Left ventricle myocardium inferior (tissue), 1 donor: ENCODE data around the gene TNFAIP1. TPM values are rescaled to one million over a fixed set of nuclear protein-coding genes. Genes with fewer than 3 reads are reported as not detected.
A peak's percentile ranks its signal among the peaks of the same experiment; 100 is the strongest.
"Not testable (repeated sequence)": the region's sequence is repeated elsewhere in the genome, so short reads cannot be mapped to it uniquely, and the experiment has no call there.

Experiments used
- DNase-seq: peaks from one replicate; pipeline ENCODE4 v3.0.0-alpha.2; 2020
- H3K27ac ChIP-seq: fragments of 200-600 bp; replicated peaks from 2 replicates; pipeline ENCODE4 v1.8.0; 2021
- H3K27me3 ChIP-seq: fragments of 200-600 bp; 2 replicates; pipeline ENCODE4 v1.8.0; 2021; ENCODE audit warnings: low read depth
- H3K36me3 ChIP-seq: fragments of 200-600 bp; 2 replicates; pipeline ENCODE4 v1.8.0; 2021
- H3K4me1 ChIP-seq: fragments of 200-600 bp; 2 replicates; pipeline ENCODE4 v1.8.0; 2021
- H3K4me3 ChIP-seq: fragments of 200-600 bp; 2 replicates; pipeline ENCODE4 v1.8.0; 2021; ENCODE audit warnings: mild to moderate bottlenecking, moderate library complexity
- H3K9me3 ChIP-seq: fragments of 200-600 bp; replicated peaks from 2 replicates; pipeline ENCODE4 v1.8.0; 2021
- CTCF ChIP-seq: fragments of 200-600 bp; IDR thresholded peaks from 2 replicates; pipeline ENCODE4 v1.8.0; 2021; ENCODE audit warnings: antibody characterized with exemption, mild to moderate bottlenecking, borderline replicate concordance
- intact Hi-C: fragments of 100-400 bp; cut with micrococcal nuclease; formaldehyde crosslinking; loops from one replicate; pipeline ENCODE4 v1.11.0; 2022
- total RNA-seq: library from RNA; stranded (reverse); fragmentation: NEBNext Ultra II Directional; extraction: Animal tissue kit (Norgen Biotek cat#: 25700); gene quantifications from one replicate; pipeline ENCODE4 v1.2.1, GENCODE V29; 2021
- donor health status: DM: no; HTN: yes; CAD: no; lungs with severe emphysema.

Gene TNFAIP1
- total RNA-seq, 1 donor from 2014 or later, result 35.1 TPM

- no peak for TF ChIP-seq CTCF
- Histone ChIP-seq H3K4me1 (peaks cover 76% of the 10 kb centered on the region), H3K27me3 (no peaks in the 10 kb centered on the region), H3K36me3 (peaks cover 41% of the 10 kb centered on the region), H3K9me3 (no peaks in the 10 kb centered on the region), H3K27ac (peak overlapping the region; percentile 98), H3K4me3 (peak overlapping the region; percentile 90)
- DNase-seq, result no peak
- intact Hi-C loops, result no loop called here
These were observed 2.7 kb downstream of the TNFAIP1 start for GRCh38 chr17:28338056-28338768.

GRCh38 chr17:28338769-28339212 lies 3.2 kb downstream of the TNFAIP1 start:
- intact Hi-C loops, H3K9me3 ChIP-seq, DNase-seq, H3K27me3 ChIP-seq: not testable (repeated sequence)
- Histone ChIP-seq H3K36me3 (peaks cover 46% of the 10 kb centered on the region), H3K27ac (peak overlapping the region; percentile 98), H3K4me1 (peaks cover 76% of the 10 kb centered on the region), H3K4me3 (peak overlapping the region; percentile 90)

GRCh38 chr17:28339431-28339830 lies 3.9 kb downstream of the TNFAIP1 start:
- peaks cover 53% of the 10 kb centered on the region for H3K36me3 ChIP-seq
- DNase-seq, result no peak
- H3K9me3 ChIP-seq, result no peaks in the 10 kb centered on the region
- TF ChIP-seq CTCF, result no peak
- peak overlapping the region; percentile 98 for H3K27ac ChIP-seq
- no peaks in the 10 kb centered on the region for H3K27me3 ChIP-seq
- peak overlapping the region; percentile 90 for H3K4me3 ChIP-seq
- intact Hi-C loops, result no loop called here
- peaks cover 76% of the 10 kb centered on the region for H3K4me1 ChIP-seq

- no peak overlapping the region for H3K4me3 ChIP-seq
- no peak for DNase-seq
- peaks cover 62% of the 10 kb centered on the region for H3K36me3 ChIP-seq
- intact Hi-C loops, result no loop called here
- H3K27me3 ChIP-seq, result no peaks in the 10 kb centered on the region
- H3K4me1 ChIP-seq, result peaks cover 78% of the 10 kb centered on the region
- no peak overlapping the region for H3K27ac ChIP-seq
- no peak for TF ChIP-seq CTCF
- H3K9me3 ChIP-seq, result no peaks in the 10 kb centered on the region
These were observed 4.8 kb downstream of the TNFAIP1 start for GRCh38 chr17:28340374-28340773.

GRCh38 chr17:28341516-28341915 lies 6.0 kb downstream of the TNFAIP1 start:
- Histone ChIP-seq H3K4me3 (no peak overlapping the region), H3K36me3 (peaks cover 72% of the 10 kb centered on the region), H3K9me3 (no peaks in the 10 kb centered on the region), H3K27ac (no peak overlapping the region), H3K4me1 (peaks cover 80% of the 10 kb centered on the region), H3K27me3 (no peaks in the 10 kb centered on the region)
- DNase-seq, result no peak
- intact Hi-C loops, result no loop called here
- TF ChIP-seq CTCF, result no peak

- Histone ChIP-seq H3K4me1 (peaks cover 80% of the 10 kb centered on the region), H3K9me3 (no peaks in the 10 kb centered on the region), H3K4me3 (no peak overlapping the region), H3K27me3 (no peaks in the 10 kb centered on the region), H3K36me3 (peaks cover 80% of the 10 kb centered on the region), H3K27ac (no peak overlapping the region)
- intact Hi-C loops, result no loop called here
- TF ChIP-seq CTCF, result no peak
- no peak for DNase-seq
These were observed 6.8 kb downstream of the TNFAIP1 start for GRCh38 chr17:28342313-28342712.
